ENCODE results near the gene RNU5D-1. TPM values are rescaled to one million over a fixed set of nuclear protein-coding genes. Genes with fewer than 3 reads are reported as not detected.

RNU5D-1 gene
- total RNA-seq, 1 donor from 2014 or later: not detected

- TF ChIP-seq, protein P1, sequence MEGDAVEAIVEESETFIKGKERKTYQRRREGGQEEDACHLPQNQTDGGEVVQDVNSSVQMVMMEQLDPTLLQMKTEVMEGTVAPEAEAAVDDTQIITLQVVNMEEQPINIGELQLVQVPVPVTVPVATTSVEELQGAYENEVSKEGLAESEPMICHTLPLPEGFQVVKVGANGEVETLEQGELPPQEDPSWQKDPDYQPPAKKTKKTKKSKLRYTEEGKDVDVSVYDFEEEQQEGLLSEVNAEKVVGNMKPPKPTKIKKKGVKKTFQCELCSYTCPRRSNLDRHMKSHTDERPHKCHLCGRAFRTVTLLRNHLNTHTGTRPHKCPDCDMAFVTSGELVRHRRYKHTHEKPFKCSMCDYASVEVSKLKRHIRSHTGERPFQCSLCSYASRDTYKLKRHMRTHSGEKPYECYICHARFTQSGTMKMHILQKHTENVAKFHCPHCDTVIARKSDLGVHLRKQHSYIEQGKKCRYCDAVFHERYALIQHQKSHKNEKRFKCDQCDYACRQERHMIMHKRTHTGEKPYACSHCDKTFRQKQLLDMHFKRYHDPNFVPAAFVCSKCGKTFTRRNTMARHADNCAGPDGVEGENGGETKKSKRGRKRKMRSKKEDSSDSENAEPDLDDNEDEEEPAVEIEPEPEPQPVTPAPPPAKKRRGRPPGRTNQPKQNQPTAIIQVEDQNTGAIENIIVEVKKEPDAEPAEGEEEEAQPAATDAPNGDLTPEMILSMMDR (conservative IDR thresholded peaks at IDR 0.05): no peak
- Mint-ChIP-seq H3K27ac (ENCODE audit: unreplicated experiment) (no peak overlapping the region), H3K4me1 (peaks cover 10% of the 10 kb centered on the region), H3K4me3 (no peak overlapping the region), H3K36me3 (ENCODE audit: low read depth) (no peaks in the 10 kb centered on the region), H3K27me3 (ENCODE audit: low read depth) (no peaks in the 10 kb centered on the region), H3K9me3 (no peaks in the 10 kb centered on the region)
- DNase-seq (ENCODE audit: low read depth, low spot score): no peak
Measured at GRCh38 chr1:44696789-44697345, 34.1 kb downstream of the RNU5D-1 start.

DNA sequence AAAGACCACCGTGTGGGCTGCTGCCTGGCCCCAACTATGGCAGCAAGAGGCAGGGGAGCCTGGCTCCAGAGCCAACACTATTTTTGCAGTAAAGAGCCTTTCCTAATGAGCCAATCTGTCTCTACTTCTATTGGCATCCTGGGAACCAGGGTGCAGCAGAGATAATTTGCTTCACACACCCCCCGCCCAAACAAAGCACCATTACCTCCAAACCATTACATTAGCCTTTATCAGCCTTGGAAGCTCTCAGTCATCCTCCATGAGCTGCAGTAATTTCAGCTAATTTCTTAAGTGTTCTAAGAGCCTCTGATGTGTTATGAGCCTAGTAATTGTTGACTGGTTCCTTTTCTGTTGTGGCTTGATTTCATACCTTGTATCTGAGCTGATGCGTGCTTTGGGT, 34.9 kb downstream of the RNU5D-1 start:
- no peaks in the 10 kb centered on the region for H3K9me3 Mint-ChIP-seq
- H3K4me1 Mint-ChIP-seq: peaks cover 6% of the 10 kb centered on the region
- no peaks in the 10 kb centered on the region for H3K36me3 Mint-ChIP-seq (ENCODE audit: low read depth)
- no peak overlapping the region for H3K4me3 Mint-ChIP-seq
- H3K27ac Mint-ChIP-seq (ENCODE audit: unreplicated experiment): no peak overlapping the region
- TF ChIP-seq, protein P1 (conservative IDR thresholded peaks at IDR 0.05): no peak
- DNase-seq (ENCODE audit: low read depth, low spot score): no peak
- no peaks in the 10 kb centered on the region for H3K27me3 Mint-ChIP-seq (ENCODE audit: low read depth)

DNA sequence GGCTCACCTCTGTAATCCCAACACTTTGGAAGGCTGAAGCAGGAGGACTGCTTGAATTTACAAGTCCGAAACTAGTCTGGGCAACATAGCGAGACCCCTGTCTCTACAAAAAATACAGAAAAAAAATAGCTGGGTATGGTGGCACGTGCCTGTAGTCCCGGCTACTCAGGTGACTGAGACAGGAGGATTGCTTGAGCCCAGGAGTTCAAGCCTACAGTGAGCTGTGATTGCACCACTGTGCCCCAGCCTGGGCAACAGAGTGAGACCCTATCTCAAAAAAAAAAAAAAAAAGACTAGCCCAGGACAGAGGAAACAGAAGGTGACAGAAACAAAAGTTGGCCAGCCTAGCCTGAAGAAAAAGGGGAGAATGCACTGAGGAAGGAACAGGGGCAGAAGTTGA, 35.3 kb downstream of the RNU5D-1 start:
- no peak for DNase-seq (ENCODE audit: low read depth, low spot score)
- no peaks in the 10 kb centered on the region for H3K36me3 Mint-ChIP-seq (ENCODE audit: low read depth)
- H3K27me3 Mint-ChIP-seq (ENCODE audit: low read depth): no peaks in the 10 kb centered on the region
- no peaks in the 10 kb centered on the region for H3K9me3 Mint-ChIP-seq
- TF ChIP-seq, protein P1 (conservative IDR thresholded peaks at IDR 0.05): no peak
- no peak overlapping the region for H3K27ac Mint-ChIP-seq (ENCODE audit: unreplicated experiment)
- H3K4me1 Mint-ChIP-seq: peaks cover 1% of the 10 kb centered on the region
- H3K4me3 Mint-ChIP-seq: no peak overlapping the region

GRCh38 chr1:44694863-44695478, 36.0 kb downstream of the RNU5D-1 start:
- H3K4me1 Mint-ChIP-seq: no peaks in the 10 kb centered on the region
- no peaks in the 10 kb centered on the region for H3K9me3 Mint-ChIP-seq
- H3K27ac Mint-ChIP-seq (ENCODE audit: unreplicated experiment): no peak overlapping the region
- no peak overlapping the region for H3K4me3 Mint-ChIP-seq
- no peak for DNase-seq (ENCODE audit: low read depth, low spot score)
- no peaks in the 10 kb centered on the region for H3K27me3 Mint-ChIP-seq (ENCODE audit: low read depth)
- TF ChIP-seq, protein P1 (conservative IDR thresholded peaks at IDR 0.05): no peak
- no peaks in the 10 kb centered on the region for H3K36me3 Mint-ChIP-seq (ENCODE audit: low read depth)

DNA sequence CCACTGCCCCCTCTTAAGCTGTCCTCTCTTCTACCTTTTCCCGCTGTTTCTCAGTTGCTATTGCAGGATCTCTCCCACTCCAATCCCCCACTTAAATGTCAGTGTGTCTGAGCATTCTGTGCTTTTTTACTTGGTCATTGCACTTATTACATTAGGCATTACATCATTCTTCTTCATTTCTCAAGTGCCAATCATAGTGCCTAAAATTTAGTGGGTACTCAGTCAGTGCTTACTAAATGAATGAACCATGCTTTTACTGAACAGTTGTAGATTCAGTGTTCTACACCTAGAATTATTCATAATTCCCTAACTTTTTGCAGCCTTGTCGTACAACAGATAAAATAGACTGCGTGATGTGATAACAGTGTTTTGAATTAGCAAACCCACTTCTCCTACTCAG, 37.1 kb downstream of the RNU5D-1 start:
- Mint-ChIP-seq H3K27ac (ENCODE audit: unreplicated experiment) (peak overlapping the region; percentile 4), H3K36me3 (ENCODE audit: low read depth) (no peaks in the 10 kb centered on the region), H3K27me3 (ENCODE audit: low read depth) (no peaks in the 10 kb centered on the region), H3K9me3 (no peaks in the 10 kb centered on the region), H3K4me3 (no peak overlapping the region), H3K4me1 (no peaks in the 10 kb centered on the region)
- TF ChIP-seq, protein P1 (conservative IDR thresholded peaks at IDR 0.05): no peak
- no peak for DNase-seq (ENCODE audit: low read depth, low spot score)
